ENCODE measurements around the gene PUM2. TPM values are rescaled to one million over a fixed set of nuclear protein-coding genes. Genes with fewer than 3 reads are reported as not detected.
"Not testable (repeated sequence)": the region's sequence is repeated elsewhere in the genome, so short reads cannot be mapped to it uniquely, and the experiment has no call there.

PUM2 gene
- polyA plus RNA-seq, 1 experiment: 39.7 TPM

DNA sequence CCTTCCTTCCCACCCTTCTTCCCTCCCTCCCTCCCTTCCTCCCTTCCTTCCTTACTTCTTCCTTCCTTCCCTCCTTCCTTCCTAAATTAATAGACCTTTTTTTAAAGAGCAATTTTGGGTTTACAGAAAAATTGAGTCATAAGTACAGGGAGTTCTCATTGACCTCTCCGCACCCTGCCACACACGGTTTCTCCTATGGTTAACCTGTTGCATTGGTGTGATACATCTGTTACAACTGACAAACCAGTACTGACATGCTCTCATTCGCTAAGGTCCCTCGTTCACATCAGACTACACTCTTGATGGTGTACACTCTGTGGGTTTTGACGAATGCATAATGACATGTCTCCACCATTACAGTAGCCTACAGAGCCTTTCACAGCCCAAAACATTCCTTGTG, 114.1 kb downstream of the PUM2 start:
- Histone ChIP-seq H3K4me3 (ENCODE audit: low read depth, low read length) (no peak overlapping the region), H3K27me3 (ENCODE audit: control insufficient read depth, insufficient read depth, low read length) (0 out of 2 replicates have a peak, but pooled peaks cover 2% of the 10 kb centered on the region), H3K36me3 (ENCODE audit: control insufficient read depth, insufficient read depth, low read length) (no peaks in the 10 kb centered on the region)
- TF ChIP-seq, protein P1, sequence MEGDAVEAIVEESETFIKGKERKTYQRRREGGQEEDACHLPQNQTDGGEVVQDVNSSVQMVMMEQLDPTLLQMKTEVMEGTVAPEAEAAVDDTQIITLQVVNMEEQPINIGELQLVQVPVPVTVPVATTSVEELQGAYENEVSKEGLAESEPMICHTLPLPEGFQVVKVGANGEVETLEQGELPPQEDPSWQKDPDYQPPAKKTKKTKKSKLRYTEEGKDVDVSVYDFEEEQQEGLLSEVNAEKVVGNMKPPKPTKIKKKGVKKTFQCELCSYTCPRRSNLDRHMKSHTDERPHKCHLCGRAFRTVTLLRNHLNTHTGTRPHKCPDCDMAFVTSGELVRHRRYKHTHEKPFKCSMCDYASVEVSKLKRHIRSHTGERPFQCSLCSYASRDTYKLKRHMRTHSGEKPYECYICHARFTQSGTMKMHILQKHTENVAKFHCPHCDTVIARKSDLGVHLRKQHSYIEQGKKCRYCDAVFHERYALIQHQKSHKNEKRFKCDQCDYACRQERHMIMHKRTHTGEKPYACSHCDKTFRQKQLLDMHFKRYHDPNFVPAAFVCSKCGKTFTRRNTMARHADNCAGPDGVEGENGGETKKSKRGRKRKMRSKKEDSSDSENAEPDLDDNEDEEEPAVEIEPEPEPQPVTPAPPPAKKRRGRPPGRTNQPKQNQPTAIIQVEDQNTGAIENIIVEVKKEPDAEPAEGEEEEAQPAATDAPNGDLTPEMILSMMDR (IDR thresholded peaks at IDR 0.05; ENCODE audit: insufficient read depth, low read depth, low read length): no peak
- ChIA-PET POLR2A (no interaction called here), CTCF (interaction anchor here (0.7 to 2.8 kb wide), 2 partner anchors 10 to 11 kb away, joined by 3 to 7 read pairs; partner anchors contain the start of gene SDC1)
- no peak for DNase-seq (ENCODE audit: low read depth)

DNA sequence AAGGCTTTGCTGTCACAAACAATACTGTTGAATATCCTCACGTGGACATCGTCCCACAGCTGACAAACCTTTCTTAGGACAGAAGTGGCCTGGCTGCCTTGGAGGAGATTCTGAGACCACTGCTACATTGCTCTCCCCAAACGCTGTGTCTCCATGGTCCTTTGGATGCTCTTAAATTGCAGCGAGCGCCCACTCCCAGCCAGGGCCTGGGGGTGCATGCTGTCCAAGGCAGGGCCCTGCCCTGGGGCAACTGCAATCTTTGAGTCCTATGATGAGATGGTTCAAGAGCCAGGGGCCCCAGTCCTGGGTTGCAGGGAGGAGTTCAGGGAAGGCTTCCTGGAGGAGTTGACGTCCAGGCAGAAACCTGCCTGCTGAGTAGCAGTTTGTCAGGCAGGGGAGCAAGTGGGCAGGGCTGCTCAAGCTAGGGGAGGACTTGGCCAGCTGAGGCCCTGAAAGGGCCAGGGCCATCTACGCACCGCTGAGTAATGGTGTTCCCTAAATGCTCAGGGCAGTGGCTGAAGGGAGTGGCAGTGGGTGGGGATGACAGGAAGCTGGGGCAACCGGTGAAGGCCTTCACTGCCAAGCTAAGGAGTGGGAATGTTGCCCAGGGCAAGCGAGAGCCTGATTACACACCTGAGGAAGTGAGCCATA, 114.9 kb downstream of the PUM2 start:
- TF ChIP-seq, protein P1 (IDR thresholded peaks at IDR 0.05; ENCODE audit: insufficient read depth, low read depth, low read length): no peak

DNA sequence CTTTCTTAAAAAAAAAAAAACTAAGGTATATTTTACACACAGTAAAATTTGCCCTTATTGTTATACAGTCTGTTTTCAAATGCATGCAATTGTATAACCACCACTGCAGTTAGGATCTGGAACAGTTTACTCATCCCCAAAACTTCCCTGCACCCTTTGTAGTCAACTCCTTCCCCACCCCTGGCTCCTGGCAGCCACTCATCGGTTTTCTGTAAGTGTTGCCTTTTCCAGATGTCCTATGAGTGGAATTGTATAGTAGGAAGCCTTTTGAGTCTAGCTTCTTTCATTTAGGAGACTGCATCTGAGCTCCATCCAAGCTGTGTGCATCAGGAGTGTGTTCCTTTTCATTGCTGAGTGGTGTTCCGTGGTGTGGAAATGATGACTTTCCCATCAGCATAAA, 116.0 kb downstream of the PUM2 start:
- H3K4me3 ChIP-seq (ENCODE audit: low read depth, low read length); POLR2A ChIA-PET; H3K36me3 ChIP-seq (ENCODE audit: control insufficient read depth, insufficient read depth, low read length); DNase-seq (ENCODE audit: low read depth); CTCF ChIA-PET; H3K27me3 ChIP-seq (ENCODE audit: control insufficient read depth, insufficient read depth, low read length): not testable (repeated sequence)

More for the DNA sequence above, 114.9 kb downstream of the PUM2 start:
- CTCF ChIA-PET: interaction anchor here (2.8 kb wide), 1 partner anchor 10 kb away, joined by 7 read pairs; the partner anchor contains the start of gene SDC1
- H3K36me3 ChIP-seq (ENCODE audit: control insufficient read depth, insufficient read depth, low read length): no peaks in the 10 kb centered on the region
- DNase-seq (ENCODE audit: low read depth): no peak
- H3K27me3 ChIP-seq (ENCODE audit: control insufficient read depth, insufficient read depth, low read length): 0 out of 2 replicates have a peak, but pooled peaks cover 2% of the 10 kb centered on the region
- H3K4me3 ChIP-seq (ENCODE audit: low read depth, low read length): no peak overlapping the region
- POLR2A ChIA-PET: no interaction called here

DNA sequence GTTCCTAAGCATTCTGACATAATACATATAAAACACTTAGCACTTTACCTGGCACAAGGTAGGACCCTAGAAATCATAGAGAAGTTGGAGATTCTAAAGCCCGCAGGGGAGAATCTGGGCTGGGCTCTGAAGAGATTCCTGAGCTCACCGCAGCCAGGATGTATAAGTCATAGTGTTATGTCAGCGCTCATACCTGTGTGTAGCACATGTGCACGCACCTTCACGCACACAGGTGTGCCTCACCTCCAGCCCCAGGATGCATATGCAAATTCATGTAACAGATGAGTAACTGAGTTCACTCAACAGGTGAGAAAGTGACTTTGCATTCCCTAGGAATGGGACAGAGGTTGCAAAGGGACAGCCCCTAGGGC, 117.8 kb downstream of the PUM2 start:
- Histone ChIP-seq H3K36me3 (ENCODE audit: control insufficient read depth, insufficient read depth, low read length) (no peaks in the 10 kb centered on the region), H3K27me3 (ENCODE audit: control insufficient read depth, insufficient read depth, low read length) (0 out of 2 replicates have a peak, but pooled peaks cover 2% of the 10 kb centered on the region), H3K4me3 (ENCODE audit: low read depth, low read length) (no peak overlapping the region)
- ChIA-PET CTCF (interaction anchor here (0.6 to 1.8 kb wide), 3 partner anchors 10 to 236 kb away, joined by 3 to 7 read pairs (median 4); no protein-coding TSS in a partner anchor), POLR2A (no interaction called here)
- DNase-seq (ENCODE audit: low read depth): no peak
- TF ChIP-seq, protein P1 (IDR thresholded peaks at IDR 0.05; ENCODE audit: insufficient read depth, low read depth, low read length): no peak

DNA sequence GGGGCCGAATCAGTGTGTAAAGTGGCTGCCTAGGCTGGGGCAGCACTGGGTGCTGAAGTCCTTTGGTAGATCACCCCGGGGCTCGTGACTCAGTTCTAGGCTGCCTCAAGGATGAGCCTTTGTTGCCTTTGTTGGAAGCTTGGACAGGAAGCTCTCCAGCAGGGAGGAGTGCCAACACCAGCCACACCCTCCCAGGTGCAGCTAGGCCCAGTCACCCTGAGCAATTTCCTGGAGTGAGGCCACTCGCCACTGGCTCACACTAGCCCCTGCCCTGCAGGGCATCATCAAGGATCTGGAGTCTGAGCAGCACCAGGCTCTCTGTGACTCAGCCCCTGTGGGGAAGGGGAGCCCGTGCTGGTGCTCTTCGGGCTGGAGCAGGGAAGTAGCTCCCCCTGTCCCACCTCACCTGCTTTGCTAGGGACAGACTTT, 119.0 kb downstream of the PUM2 start:
- DNase-seq (ENCODE audit: low read depth): no peak
- Histone ChIP-seq H3K4me3 (ENCODE audit: low read depth, low read length) (no peak overlapping the region), H3K36me3 (ENCODE audit: control insufficient read depth, insufficient read depth, low read length) (no peaks in the 10 kb centered on the region), H3K27me3 (ENCODE audit: control insufficient read depth, insufficient read depth, low read length) (0 out of 2 replicates have a peak, but pooled peaks cover 2% of the 10 kb centered on the region)
- POLR2A ChIA-PET: no interaction called here
- TF ChIP-seq, protein P1 (IDR thresholded peaks at IDR 0.05; ENCODE audit: insufficient read depth, low read depth, low read length): no peak
- CTCF ChIA-PET: interaction anchor here (0.6 to 1.8 kb wide), 4 partner anchors 11 to 135 kb away, joined by 3 to 7 read pairs (median 4); no protein-coding TSS in a partner anchor
